Liver (tissue), 9 donors: ENCODE data around the gene TTF1. TPM values are rescaled to one million over a fixed set of nuclear protein-coding genes. Genes with fewer than 3 reads are reported as not detected.

Experiments
- DNase-seq: peaks from one replicate; pipeline ENCODE4 v3.0.0-alpha.2; 2017; ENCODE audit warnings: low spot score
- H3K27ac ChIP-seq, 2 donors: one replicate each; pipeline ENCODE4 v1.7.0; 2013; ENCODE audit warnings: inconsistent platforms in 2 of 2, low read length in 2 of 2, control low read depth in 1 of 2, low read depth in 1 of 2, mild to moderate bottlenecking in 1 of 2
- H3K27me3 ChIP-seq, 4 donors: one replicate each; pipeline versions ENCODE4 v1.6.1 to v1.7.0; 2013; ENCODE audit warnings: low read length in 3 of 4, inconsistent platforms in 1 of 4, mild to moderate bottlenecking in 1 of 4, moderate library complexity in 1 of 4; ENCODE audit not compliant: control insufficient read depth in 4 of 4, insufficient read depth in 4 of 4
- H3K36me3 ChIP-seq, 4 donors: one replicate each; pipeline versions ENCODE4 v1.6.1 to v1.7.0; 2013; ENCODE audit warnings: low read length in 3 of 4, mild to moderate bottlenecking in 3 of 4, low read depth in 1 of 4, moderate library complexity in 1 of 4; ENCODE audit not compliant: control insufficient read depth in 4 of 4, insufficient read depth in 3 of 4
- H3K4me1 ChIP-seq, 4 donors: one replicate each; pipeline versions ENCODE4 v1.6.1 to v1.7.0; 2013; ENCODE audit warnings: low read length in 3 of 4, mild to moderate bottlenecking in 3 of 4, moderate library complexity in 1 of 4; ENCODE audit not compliant: control insufficient read depth in 4 of 4, insufficient read depth in 4 of 4
- H3K4me3 ChIP-seq, 3 donors: one replicate each; pipeline versions ENCODE4 v1.6.1 to v1.7.0; 2013; ENCODE audit warnings: low read length in 3 of 3, control low read depth in 1 of 3, low read depth in 1 of 3, mild to moderate bottlenecking in 1 of 3
- H3K9ac ChIP-seq, 2 donors: one replicate each; pipeline ENCODE4 v1.7.0; 2013; ENCODE audit warnings: low read length in 2 of 2, mild to moderate bottlenecking in 2 of 2, moderate library complexity in 2 of 2, control low read depth in 1 of 2, low read depth in 1 of 2
- H3K9me3 ChIP-seq, 4 donors: one replicate each; pipeline versions ENCODE4 v1.6.1 to v1.7.0; 2013; ENCODE audit warnings: low read length in 3 of 4; ENCODE audit not compliant: control insufficient read depth in 4 of 4
- EGR1 ChIP-seq, 2 donors: IDR thresholded peaks; 2 replicates each; pipeline ENCODE4 v1.6.1; 2016 to 2018; ENCODE audit warnings: antibody characterized with exemption in 2 of 2, low read depth in 2 of 2
- FOXA1 ChIP-seq: IDR thresholded peaks from 2 replicates; pipeline ENCODE4 v1.6.1; 2016; ENCODE audit warnings: antibody characterized with exemption
- FOXA2 ChIP-seq: IDR thresholded peaks from 2 replicates; pipeline ENCODE4 v1.6.1; 2016; ENCODE audit warnings: antibody characterized with exemption
- GABPA ChIP-seq, 2 donors: IDR thresholded peaks in 1 of 2; conservative IDR thresholded peaks in 1 of 2; 2 replicates each; pipeline ENCODE4 v1.6.1; 2016; ENCODE audit warnings: antibody characterized with exemption in 2 of 2, mild to moderate bottlenecking in 1 of 2, moderate library complexity in 1 of 2
- HNF4A ChIP-seq, 2 donors: conservative IDR thresholded peaks; 2 replicates each; pipeline ENCODE4 v1.6.1; 2016; ENCODE audit warnings: antibody characterized with exemption in 2 of 2, mild to moderate bottlenecking in 2 of 2
- HNF4G ChIP-seq: IDR thresholded peaks from 2 replicates; pipeline ENCODE4 v1.6.1; 2016; ENCODE audit warnings: antibody characterized with exemption
- JUND ChIP-seq, 2 donors: IDR thresholded peaks; 2 replicates each; pipeline ENCODE4 v1.6.1; 2016; ENCODE audit warnings: antibody characterized with exemption in 2 of 2
- NR2F2 ChIP-seq: IDR thresholded peaks from 2 replicates; pipeline ENCODE4 v1.6.1; 2016; ENCODE audit warnings: antibody characterized with exemption
- RAD21 ChIP-seq, 2 donors: IDR thresholded peaks; 2 replicates each; pipeline ENCODE4 v1.6.1; 2016; ENCODE audit warnings: antibody characterized with exemption in 2 of 2, mild to moderate bottlenecking in 2 of 2
- RXRA ChIP-seq, 2 donors: IDR thresholded peaks; 2 replicates each; pipeline ENCODE4 v1.6.1; 2017 to 2018; ENCODE audit warnings: antibody characterized with exemption in 2 of 2, mild to moderate bottlenecking in 1 of 2
- SP1 ChIP-seq: IDR thresholded peaks from 2 replicates; pipeline ENCODE4 v1.6.1; 2018; ENCODE audit warnings: antibody characterized with exemption, mild to moderate bottlenecking
- TAF1 ChIP-seq: conservative IDR thresholded peaks from 2 replicates; pipeline ENCODE4 v1.6.1; 2016; ENCODE audit warnings: antibody characterized with exemption, mild to moderate bottlenecking
- YY1 ChIP-seq: IDR thresholded peaks from 2 replicates; pipeline ENCODE4 v1.6.1; 2016; ENCODE audit warnings: antibody characterized with exemption, mild to moderate bottlenecking
- WGBS: extraction: QIAGEN DNeasy Blood & Tissue Kit; methylation state at CpG from one replicate; pipeline ENCODE4 v1.1.7; 2013; 5-methylcytosine and 5-hydroxymethylcytosine counted together
- polyA plus RNA-seq, 2 donors: library from polyadenylated mRNA; stranded (reverse) in 1 of 2; unstranded in 1 of 2; fragments of 200-250 nt in 1 of 2; fragments of >200 nt in 1 of 2; fragmentation: Nextera tagmentation in 1 of 2; extraction: Ambion mirVana in 1 of 2; gene quantifications; one replicate each; pipeline versions ENCODE4 v1.2.1 to v1.2.3, GENCODE V29; 2013 to 2015
- total RNA-seq, 2 donors: library from RNA; depleted of rRNA; stranded (reverse); fragments of >200 nt; gene quantifications; one replicate each; pipeline ENCODE4 v1.2.3, GENCODE V29; 2014
- TF ChIP-seq, protein P1 (sequence below): IDR thresholded peaks from 2 replicates; pipeline ENCODE4 v1.6.1; 2016; ENCODE audit warnings: antibody characterized with exemption
- TF ChIP-seq, protein P2 (sequence below): IDR thresholded peaks from 2 replicates; pipeline ENCODE4 v1.6.1; 2016; ENCODE audit warnings: antibody characterized with exemption
- TF ChIP-seq, protein P3 (sequence below): IDR thresholded peaks from 2 replicates; pipeline ENCODE4 v1.6.1; 2016; ENCODE audit warnings: antibody characterized with exemption, mild to moderate bottlenecking
- TF ChIP-seq, protein P4 (sequence below): fragments of 150-350 bp; IDR thresholded peaks from 2 replicates; pipeline ENCODE4 v1.5.1; 2017; ENCODE audit warnings: improper control_type of control experiment, low read depth, low read length; ENCODE audit not compliant: missing input control
- TF ChIP-seq, protein P5 (sequence below): IDR thresholded peaks from 2 replicates; pipeline ENCODE4 v1.6.1; 2016; ENCODE audit warnings: antibody characterized with exemption
- donor health status: healthy.
- donor health status: healthy.
- donor health status: healthy.
- donor health status: healthy.
- donor health status: healthy.

TTF1 gene
- total and polyA plus RNA-seq, 4 donors, result 1.9 to 6.1 (median 2.6) TPM

DNA sequence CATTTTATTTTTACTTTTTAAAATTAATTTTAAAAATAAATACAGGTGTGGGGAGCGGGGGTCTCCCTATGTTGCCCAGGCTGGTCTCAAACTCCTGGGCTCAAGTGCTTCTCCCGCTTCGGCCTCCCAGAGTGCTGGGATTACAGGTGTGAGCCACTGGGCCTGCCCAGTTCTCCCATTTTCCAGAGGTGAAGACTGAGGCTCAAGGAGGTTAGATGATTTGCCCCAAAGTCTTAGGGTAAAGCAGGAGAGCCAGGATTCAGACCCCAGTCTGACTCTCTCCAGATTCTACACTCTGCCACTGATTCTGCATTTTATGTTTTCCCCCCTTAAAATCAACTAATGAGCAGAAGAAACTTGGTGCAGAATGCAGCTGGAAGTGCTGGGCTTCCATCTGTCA lies 40.2 kb upstream of the TTF1 start:
- TF ChIP-seq, protein P1, sequence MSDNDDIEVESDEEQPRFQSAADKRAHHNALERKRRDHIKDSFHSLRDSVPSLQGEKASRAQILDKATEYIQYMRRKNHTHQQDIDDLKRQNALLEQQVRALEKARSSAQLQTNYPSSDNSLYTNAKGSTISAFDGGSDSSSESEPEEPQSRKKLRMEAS, result no peak
- TF ChIP-seq SP1, result no peak
- no peak for TF ChIP-seq NR2F2
- no peak for TF ChIP-seq TAF1
- TF ChIP-seq EGR1 (IDR thresholded peaks at IDR 0.05; ENCODE audit: low read depth in 2 of 2), result no peak
- TF ChIP-seq FOXA2, result no peak
- TF ChIP-seq FOXA1, result no peak
- TF ChIP-seq, protein P2, sequence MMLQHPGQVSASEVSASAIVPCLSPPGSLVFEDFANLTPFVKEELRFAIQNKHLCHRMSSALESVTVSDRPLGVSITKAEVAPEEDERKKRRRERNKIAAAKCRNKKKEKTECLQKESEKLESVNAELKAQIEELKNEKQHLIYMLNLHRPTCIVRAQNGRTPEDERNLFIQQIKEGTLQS, result no peak
- TF ChIP-seq GABPA (IDR thresholded peaks at IDR 0.05 in 1 of 2, conservative IDR thresholded peaks at IDR 0.05 in 1 of 2), result no peak
- TF ChIP-seq HNF4G, result no peak
- TF ChIP-seq JUND (IDR thresholded peaks at IDR 0.05), result no peak
- Histone ChIP-seq H3K27me3 (peaks cover 0 to 12% (median 2%) of the 10 kb centered on the region in 4 donors), H3K9me3 (no peaks in the 10 kb centered on the region), H3K36me3 (no peaks in the 10 kb centered on the region), H3K9ac (no peak overlapping the region), H3K4me1 (no peaks in the 10 kb centered on the region), H3K27ac (no peak overlapping the region), H3K4me3 (no peak overlapping the region)
- WGBS, result 96% methylated on average over 3 of the region's 3 CpGs
- DNase-seq, result no peak

DNA sequence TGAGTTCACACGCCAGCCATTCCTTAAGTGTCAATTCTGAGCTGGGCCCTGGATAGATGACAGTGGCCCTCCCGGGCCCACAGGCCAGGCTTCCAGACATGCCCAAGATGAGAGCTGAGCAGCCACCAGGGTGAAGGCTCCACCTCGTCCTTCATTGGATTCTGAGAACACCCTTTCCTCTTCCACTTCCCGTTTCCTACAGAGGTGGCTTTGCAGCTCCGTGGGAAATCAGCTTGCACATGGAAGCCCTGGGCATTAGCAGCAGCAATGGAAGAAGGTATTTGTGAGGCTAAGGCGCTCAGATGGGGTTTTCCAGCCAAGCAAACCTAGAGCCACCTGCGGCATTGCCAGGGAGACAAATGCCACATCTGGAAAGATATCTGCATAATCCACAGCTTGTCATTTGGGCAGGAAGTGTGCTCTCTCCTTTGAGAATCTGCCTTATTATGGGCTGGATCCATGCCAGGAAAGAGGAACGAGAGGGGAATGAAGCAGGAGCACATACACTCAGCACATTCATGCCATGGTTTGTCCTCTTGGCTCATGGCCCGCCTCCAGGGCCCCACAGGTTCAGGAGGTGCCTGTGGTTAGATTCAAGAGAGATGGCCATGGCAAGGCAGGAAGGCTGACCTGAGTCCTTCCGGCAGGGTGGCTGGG lies 37.4 kb upstream of the TTF1 start:
- Histone ChIP-seq H3K27me3 (peaks cover 0 to 11% (median 2%) of the 10 kb centered on the region in 4 donors), H3K9me3 (no peaks in the 10 kb centered on the region), H3K4me3 (no peak overlapping the region), H3K9ac (no peak overlapping the region), H3K36me3 (no peaks in the 10 kb centered on the region), H3K4me1 (no peaks in the 10 kb centered on the region), H3K27ac (no peak overlapping the region)
- no peak for DNase-seq
- WGBS, result 55% methylated on average over 10 of the region's 10 CpGs
- no peak for TF ChIP-seq YY1
- TF ChIP-seq EGR1 (IDR thresholded peaks at IDR 0.05; ENCODE audit: low read depth in 2 of 2), result no peak
- TF ChIP-seq, protein P3, sequence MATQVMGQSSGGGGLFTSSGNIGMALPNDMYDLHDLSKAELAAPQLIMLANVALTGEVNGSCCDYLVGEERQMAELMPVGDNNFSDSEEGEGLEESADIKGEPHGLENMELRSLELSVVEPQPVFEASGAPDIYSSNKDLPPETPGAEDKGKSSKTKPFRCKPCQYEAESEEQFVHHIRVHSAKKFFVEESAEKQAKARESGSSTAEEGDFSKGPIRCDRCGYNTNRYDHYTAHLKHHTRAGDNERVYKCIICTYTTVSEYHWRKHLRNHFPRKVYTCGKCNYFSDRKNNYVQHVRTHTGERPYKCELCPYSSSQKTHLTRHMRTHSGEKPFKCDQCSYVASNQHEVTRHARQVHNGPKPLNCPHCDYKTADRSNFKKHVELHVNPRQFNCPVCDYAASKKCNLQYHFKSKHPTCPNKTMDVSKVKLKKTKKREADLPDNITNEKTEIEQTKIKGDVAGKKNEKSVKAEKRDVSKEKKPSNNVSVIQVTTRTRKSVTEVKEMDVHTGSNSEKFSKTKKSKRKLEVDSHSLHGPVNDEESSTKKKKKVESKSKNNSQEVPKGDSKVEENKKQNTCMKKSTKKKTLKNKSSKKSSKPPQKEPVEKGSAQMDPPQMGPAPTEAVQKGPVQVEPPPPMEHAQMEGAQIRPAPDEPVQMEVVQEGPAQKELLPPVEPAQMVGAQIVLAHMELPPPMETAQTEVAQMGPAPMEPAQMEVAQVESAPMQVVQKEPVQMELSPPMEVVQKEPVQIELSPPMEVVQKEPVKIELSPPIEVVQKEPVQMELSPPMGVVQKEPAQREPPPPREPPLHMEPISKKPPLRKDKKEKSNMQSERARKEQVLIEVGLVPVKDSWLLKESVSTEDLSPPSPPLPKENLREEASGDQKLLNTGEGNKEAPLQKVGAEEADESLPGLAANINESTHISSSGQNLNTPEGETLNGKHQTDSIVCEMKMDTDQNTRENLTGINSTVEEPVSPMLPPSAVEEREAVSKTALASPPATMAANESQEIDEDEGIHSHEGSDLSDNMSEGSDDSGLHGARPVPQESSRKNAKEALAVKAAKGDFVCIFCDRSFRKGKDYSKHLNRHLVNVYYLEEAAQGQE, result no peak
- TF ChIP-seq NR2F2, result no peak
- no peak for TF ChIP-seq TAF1
- TF ChIP-seq, protein P4, sequence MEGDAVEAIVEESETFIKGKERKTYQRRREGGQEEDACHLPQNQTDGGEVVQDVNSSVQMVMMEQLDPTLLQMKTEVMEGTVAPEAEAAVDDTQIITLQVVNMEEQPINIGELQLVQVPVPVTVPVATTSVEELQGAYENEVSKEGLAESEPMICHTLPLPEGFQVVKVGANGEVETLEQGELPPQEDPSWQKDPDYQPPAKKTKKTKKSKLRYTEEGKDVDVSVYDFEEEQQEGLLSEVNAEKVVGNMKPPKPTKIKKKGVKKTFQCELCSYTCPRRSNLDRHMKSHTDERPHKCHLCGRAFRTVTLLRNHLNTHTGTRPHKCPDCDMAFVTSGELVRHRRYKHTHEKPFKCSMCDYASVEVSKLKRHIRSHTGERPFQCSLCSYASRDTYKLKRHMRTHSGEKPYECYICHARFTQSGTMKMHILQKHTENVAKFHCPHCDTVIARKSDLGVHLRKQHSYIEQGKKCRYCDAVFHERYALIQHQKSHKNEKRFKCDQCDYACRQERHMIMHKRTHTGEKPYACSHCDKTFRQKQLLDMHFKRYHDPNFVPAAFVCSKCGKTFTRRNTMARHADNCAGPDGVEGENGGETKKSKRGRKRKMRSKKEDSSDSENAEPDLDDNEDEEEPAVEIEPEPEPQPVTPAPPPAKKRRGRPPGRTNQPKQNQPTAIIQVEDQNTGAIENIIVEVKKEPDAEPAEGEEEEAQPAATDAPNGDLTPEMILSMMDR, result no peak
- TF ChIP-seq, protein P1, result no peak
- TF ChIP-seq SP1, result no peak
- TF ChIP-seq, protein P2, result no peak
- no peak for TF ChIP-seq HNF4A (conservative IDR thresholded peaks at IDR 0.05)
- TF ChIP-seq, protein P5, sequence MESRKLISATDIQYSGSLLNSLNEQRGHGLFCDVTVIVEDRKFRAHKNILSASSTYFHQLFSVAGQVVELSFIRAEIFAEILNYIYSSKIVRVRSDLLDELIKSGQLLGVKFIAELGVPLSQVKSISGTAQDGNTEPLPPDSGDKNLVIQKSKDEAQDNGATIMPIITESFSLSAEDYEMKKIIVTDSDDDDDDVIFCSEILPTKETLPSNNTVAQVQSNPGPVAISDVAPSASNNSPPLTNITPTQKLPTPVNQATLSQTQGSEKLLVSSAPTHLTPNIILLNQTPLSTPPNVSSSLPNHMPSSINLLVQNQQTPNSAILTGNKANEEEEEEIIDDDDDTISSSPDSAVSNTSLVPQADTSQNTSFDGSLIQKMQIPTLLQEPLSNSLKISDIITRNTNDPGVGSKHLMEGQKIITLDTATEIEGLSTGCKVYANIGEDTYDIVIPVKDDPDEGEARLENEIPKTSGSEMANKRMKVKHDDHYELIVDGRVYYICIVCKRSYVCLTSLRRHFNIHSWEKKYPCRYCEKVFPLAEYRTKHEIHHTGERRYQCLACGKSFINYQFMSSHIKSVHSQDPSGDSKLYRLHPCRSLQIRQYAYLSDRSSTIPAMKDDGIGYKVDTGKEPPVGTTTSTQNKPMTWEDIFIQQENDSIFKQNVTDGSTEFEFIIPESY, result no peak
- TF ChIP-seq FOXA2, result no peak
- TF ChIP-seq RXRA (IDR thresholded peaks at IDR 0.05), result no peak
- TF ChIP-seq GABPA (IDR thresholded peaks at IDR 0.05 in 1 of 2, conservative IDR thresholded peaks at IDR 0.05 in 1 of 2), result no peak
- TF ChIP-seq RAD21 (IDR thresholded peaks at IDR 0.05), result no peak
- no peak for TF ChIP-seq HNF4G
- TF ChIP-seq FOXA1, result no peak
- TF ChIP-seq JUND (IDR thresholded peaks at IDR 0.05), result no peak
